HG03045 (cell line): ENCODE data around the gene GPATCH1.
"Not testable (repeated sequence)": the region's sequence is repeated elsewhere in the genome, so short reads cannot be mapped to it uniquely, and the experiment has no call there.

ENCODE experiments used
- ATAC-seq: cut with Tn5 transposase; IDR thresholded peaks from one replicate; pipeline ENCODE4 v1.9.1; 2021; ENCODE audit warnings: mild to moderate bottlenecking, moderate library complexity; ENCODE audit not compliant: unreplicated experiment

Gene GPATCH1

GRCh38 chr19:33110137-33110910, 29.3 kb downstream of the GPATCH1 start:
- no peak for ATAC-seq

GRCh38 chr19:33111587-33111986, 30.6 kb downstream of the GPATCH1 start:
- no peak for ATAC-seq

- no peak for ATAC-seq
Observed at GRCh38 chr19:33114312-33114711, 33.3 kb downstream of the GPATCH1 start.

GRCh38 chr19:33117501-33117900, 36.5 kb downstream of the GPATCH1 start:
- no peak for ATAC-seq

- ATAC-seq: no peak
Observed at GRCh38 chr19:33118643-33119042, 37.7 kb downstream of the GPATCH1 start.

- no peak for ATAC-seq
Observed at GRCh38 chr19:33124207-33125098, 43.5 kb downstream of the GPATCH1 start.

- ATAC-seq: no peak
Observed at GRCh38 chr19:33125929-33126388, 45.0 kb downstream of the GPATCH1 start.

GRCh38 chr19:33126712-33127111, 45.7 kb downstream of the GPATCH1 start:
- ATAC-seq: not testable (repeated sequence)

- ATAC-seq: no peak
Observed at GRCh38 chr19:33129901-33130300, 48.9 kb downstream of the GPATCH1 start.

GRCh38 chr19:33130433-33130832, 49.5 kb downstream of the GPATCH1 start:
- ATAC-seq: no peak

- ATAC-seq: no peak
Observed at GRCh38 chr19:33132021-33132420, 51.0 kb downstream of the GPATCH1 start, which contains the start of gene WDR88. Gene WDR88, plus strand, starts transcription at chr19:33132114. Its CDS starts 56 bp downstream, at chr19:33132170.

- ATAC-seq: no peak
Observed at GRCh38 chr19:33132425-33132824, 51.4 kb downstream of the GPATCH1 start.

GRCh38 chr19:33133438-33134031, 52.6 kb downstream of the GPATCH1 start:
- ATAC-seq: no peak

GRCh38 chr19:33134571-33135041, 53.6 kb downstream of the GPATCH1 start:
- no peak for ATAC-seq

GRCh38 chr19:33139165-33139564, 58.2 kb downstream of the GPATCH1 start:
- ATAC-seq: no peak

GRCh38 chr19:33143897-33144405, 63.0 kb downstream of the GPATCH1 start:
- ATAC-seq: peak; percentile 56

GRCh38 chr19:33146209-33146608, 65.2 kb downstream of the GPATCH1 start:
- ATAC-seq: no peak

- no peak for ATAC-seq
Observed at GRCh38 chr19:33147538-33147937, 66.6 kb downstream of the GPATCH1 start.

- ATAC-seq: no peak
Observed at GRCh38 chr19:33150852-33151518, 70.0 kb downstream of the GPATCH1 start.

- ATAC-seq: no peak
Observed at GRCh38 chr19:33152176-33152575, 71.2 kb downstream of the GPATCH1 start.
